Muscle layer of colon (tissue), 2 donors: Measurements from ENCODE around the gene ACKR4.
"Not testable (repeated sequence)": the region's sequence is repeated elsewhere in the genome, so short reads cannot be mapped to it uniquely, and the experiment has no call there.

Experiments
- H3K27ac ChIP-seq: one replicate; pipeline ENCODE4 v1.7.0; 2013; ENCODE audit warnings: low read depth, mild to moderate bottlenecking, low read length, moderate library complexity
- H3K27me3 ChIP-seq, 2 donors: one replicate each; pipeline ENCODE4 v1.7.0; 2013; ENCODE audit warnings: low read length in 2 of 2, mild to moderate bottlenecking in 2 of 2; ENCODE audit not compliant: insufficient read depth in 2 of 2, control insufficient read depth in 1 of 2
- H3K36me3 ChIP-seq: one replicate; pipeline ENCODE4 v1.7.0; 2013; ENCODE audit warnings: mild to moderate bottlenecking, low read length; ENCODE audit not compliant: insufficient read depth
- H3K4me1 ChIP-seq: one replicate; pipeline ENCODE4 v1.7.0; 2013; ENCODE audit warnings: mild to moderate bottlenecking, low read length; ENCODE audit not compliant: insufficient read depth
- H3K4me3 ChIP-seq, 2 donors: one replicate each; pipeline ENCODE4 v1.7.0; 2013; ENCODE audit warnings: low read length in 2 of 2, low read depth in 1 of 2, mild to moderate bottlenecking in 1 of 2, moderate library complexity in 1 of 2
- H3K9ac ChIP-seq: one replicate; pipeline ENCODE4 v1.7.0; 2013; ENCODE audit warnings: low read length
- H3K9me3 ChIP-seq: one replicate; pipeline ENCODE4 v1.7.0; 2013; ENCODE audit warnings: mild to moderate bottlenecking, low read length
- donor health status: abdominal sarcoma.
- donor health status: Adenocarcinoma of cecum.

Gene ACKR4

DNA sequence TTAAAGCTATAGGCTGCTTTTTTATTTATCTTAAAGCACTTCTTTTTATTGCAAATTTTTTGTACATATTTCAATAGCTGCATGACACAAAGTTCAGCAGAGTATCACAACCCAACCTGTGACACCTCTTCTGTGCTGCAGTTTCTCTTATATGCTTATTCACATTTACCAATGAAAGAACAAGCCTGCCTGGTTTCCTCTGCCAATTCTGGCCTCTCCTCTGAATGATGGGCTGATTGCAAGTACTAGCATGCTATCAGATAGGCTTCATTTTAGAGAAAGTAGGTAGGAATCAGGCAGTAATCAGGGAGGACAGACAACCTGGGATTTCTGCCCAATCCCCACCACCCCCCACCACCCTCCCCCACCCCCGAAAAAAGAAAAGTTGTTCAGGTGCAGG lies 26.6 kb downstream of the ACKR4 start:
- no peak overlapping the region for H3K9ac ChIP-seq
- no peaks in the 10 kb centered on the region for H3K4me1 ChIP-seq
- H3K36me3 ChIP-seq = peaks cover 20% of the 10 kb centered on the region
- H3K4me3 ChIP-seq = no peak overlapping the region
- H3K9me3 ChIP-seq = no peaks in the 10 kb centered on the region
- H3K27ac ChIP-seq = no peak overlapping the region
- H3K27me3 ChIP-seq = no peaks in the 10 kb centered on the region

DNA sequence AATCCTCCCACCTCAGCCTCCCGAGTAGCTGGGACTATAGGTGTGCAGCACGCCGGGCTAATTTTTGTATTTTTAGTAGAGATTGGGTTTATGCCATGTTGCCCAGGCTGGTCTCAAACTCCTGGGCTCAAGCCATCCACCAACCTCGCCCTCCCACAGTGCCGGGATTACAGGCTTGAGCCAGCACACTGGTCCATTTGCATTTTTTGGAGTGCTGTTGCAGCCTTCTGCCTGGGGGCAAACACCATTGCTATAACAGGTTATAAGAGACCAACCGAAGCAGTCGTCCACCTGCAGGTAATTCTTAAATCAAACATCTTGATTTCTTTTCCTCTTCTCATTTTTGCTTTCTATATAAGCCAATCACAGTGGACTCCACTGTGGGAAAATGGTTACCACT lies 27.7 kb downstream of the ACKR4 start:
- Histone ChIP-seq H3K4me3 (no peak overlapping the region), H3K9me3 (no peaks in the 10 kb centered on the region), H3K27me3 (no peaks in the 10 kb centered on the region), H3K4me1 (no peaks in the 10 kb centered on the region), H3K9ac (no peak overlapping the region), H3K36me3 (peaks cover 20% of the 10 kb centered on the region), H3K27ac (no peak overlapping the region)

DNA sequence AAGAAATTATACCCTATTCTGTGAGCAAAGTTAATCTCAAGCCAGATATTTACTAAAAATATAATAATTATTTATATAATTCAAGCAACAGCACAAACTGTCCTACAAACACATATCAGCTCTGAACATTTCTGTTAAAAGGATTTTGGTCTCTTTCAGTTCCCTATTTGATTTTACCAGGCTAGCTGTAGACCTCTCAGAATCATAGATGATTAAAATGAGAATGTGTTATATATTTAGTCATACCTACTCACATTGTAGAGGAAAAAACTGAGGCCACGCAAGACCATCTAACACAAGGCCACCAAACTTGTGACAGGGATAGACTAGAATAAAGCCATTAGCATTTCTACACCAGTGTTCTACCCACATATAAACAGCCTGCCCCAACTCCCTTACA lies 28.5 kb downstream of the ACKR4 start:
- H3K27me3 ChIP-seq = no peaks in the 10 kb centered on the region
- H3K9ac ChIP-seq = no peak overlapping the region
- H3K4me3 ChIP-seq = no peak overlapping the region
- no peak overlapping the region for H3K27ac ChIP-seq
- no peaks in the 10 kb centered on the region for H3K9me3 ChIP-seq
- peaks cover 20% of the 10 kb centered on the region for H3K36me3 ChIP-seq
- no peaks in the 10 kb centered on the region for H3K4me1 ChIP-seq

DNA sequence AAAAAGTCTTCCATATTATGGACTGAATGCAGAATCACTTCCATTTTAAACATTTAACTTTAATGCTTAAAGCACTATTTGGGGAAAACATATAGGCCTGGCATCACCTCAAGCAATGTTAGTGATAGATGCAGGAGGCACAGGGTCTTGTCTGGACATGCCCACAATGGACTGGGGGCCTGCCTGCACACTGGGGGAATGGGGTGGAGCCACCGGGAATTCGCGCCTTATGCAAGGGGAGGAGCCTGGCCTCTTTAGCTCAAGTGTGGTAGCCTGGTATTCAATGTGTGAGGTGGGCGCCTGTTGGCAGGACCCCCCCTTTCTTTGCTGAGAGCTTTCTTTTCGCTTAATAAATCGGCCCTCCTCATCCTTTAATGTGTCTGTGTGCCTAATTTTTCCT lies 29.9 kb downstream of the ACKR4 start:
- Histone ChIP-seq H3K4me1 (no peaks in the 10 kb centered on the region), H3K9ac (no peak overlapping the region), H3K27ac (no peak overlapping the region), H3K27me3 (no peaks in the 10 kb centered on the region), H3K9me3 (no peaks in the 10 kb centered on the region), H3K4me3 (no peak overlapping the region), H3K36me3 (peaks cover 20% of the 10 kb centered on the region)

DNA sequence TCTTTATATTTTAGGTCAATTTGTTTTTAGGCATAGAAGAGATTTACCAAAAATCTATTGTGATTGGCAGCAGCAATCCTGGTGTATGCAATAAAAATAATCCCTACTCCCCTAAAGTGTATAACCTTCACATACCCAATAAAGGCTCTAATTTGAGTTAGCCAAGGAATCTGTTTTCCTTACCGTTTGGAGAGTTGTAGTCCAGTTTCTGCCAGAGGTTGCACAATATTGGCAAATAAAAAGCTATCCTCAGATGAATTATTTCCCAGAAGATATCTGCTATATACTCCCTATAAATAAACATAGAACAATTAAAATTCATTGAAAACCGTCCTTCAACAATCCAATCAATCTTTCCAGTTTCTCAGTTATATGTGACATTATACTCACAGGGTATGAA lies 31.1 kb downstream of the ACKR4 start:
- Histone ChIP-seq H3K9me3 (no peaks in the 10 kb centered on the region), H3K36me3 (peaks cover 20% of the 10 kb centered on the region), H3K4me3 (no peak overlapping the region), H3K27me3 (no peaks in the 10 kb centered on the region), H3K9ac (no peak overlapping the region), H3K4me1 (no peaks in the 10 kb centered on the region), H3K27ac (no peak overlapping the region)

DNA sequence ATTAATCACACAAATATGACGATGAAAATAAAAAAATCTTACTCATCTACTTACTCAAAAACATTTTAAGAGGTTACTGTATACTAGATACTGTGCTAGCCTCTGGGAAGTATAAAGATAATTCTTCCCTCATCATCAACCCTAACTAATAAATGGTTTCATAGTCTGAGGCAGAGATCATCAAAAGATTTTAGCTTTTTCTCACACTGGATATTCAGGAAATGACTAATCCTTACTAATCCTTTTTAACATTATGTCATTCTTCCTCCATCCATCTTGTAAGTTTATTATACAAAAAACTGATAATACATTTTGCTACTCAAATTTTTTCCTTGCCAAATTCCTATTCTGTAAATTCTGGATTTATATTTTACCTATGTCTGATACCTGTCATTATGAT lies 32.9 kb downstream of the ACKR4 start:
- H3K4me3 ChIP-seq = no peak overlapping the region

DNA sequence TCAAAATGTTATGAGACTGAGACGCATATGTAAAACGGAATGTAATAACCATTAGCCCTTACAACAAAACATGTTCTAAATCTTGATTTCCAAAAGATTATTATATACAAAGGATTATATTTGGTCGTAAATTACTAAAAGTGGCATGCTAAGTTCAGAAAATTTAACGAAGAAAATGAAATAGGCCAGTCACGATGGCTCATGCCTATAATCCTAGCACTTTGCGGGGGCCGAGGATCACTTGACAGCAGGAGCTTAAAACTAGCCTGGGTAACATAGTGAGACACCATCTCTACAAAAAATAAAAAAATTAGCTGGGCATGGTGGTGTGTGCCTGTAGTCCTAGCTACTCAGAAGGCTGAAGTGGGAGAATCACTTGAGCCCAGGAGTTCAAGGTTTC lies 33.5 kb downstream of the ACKR4 start:
- Histone ChIP-seq H3K4me1 (no peaks in the 10 kb centered on the region), H3K9ac (no peak overlapping the region), H3K27me3 (no peaks in the 10 kb centered on the region), H3K27ac (no peak overlapping the region), H3K9me3 (no peaks in the 10 kb centered on the region), H3K4me3 (no peak overlapping the region), H3K36me3 (peaks cover 20% of the 10 kb centered on the region)

More for the DNA sequence above, 32.9 kb downstream of the ACKR4 start:
- peaks cover 20% of the 10 kb centered on the region for H3K36me3 ChIP-seq
- H3K9ac ChIP-seq = no peak overlapping the region
- no peaks in the 10 kb centered on the region for H3K27me3 ChIP-seq
- H3K4me1 ChIP-seq = no peaks in the 10 kb centered on the region
- no peak overlapping the region for H3K27ac ChIP-seq
- no peaks in the 10 kb centered on the region for H3K9me3 ChIP-seq

DNA sequence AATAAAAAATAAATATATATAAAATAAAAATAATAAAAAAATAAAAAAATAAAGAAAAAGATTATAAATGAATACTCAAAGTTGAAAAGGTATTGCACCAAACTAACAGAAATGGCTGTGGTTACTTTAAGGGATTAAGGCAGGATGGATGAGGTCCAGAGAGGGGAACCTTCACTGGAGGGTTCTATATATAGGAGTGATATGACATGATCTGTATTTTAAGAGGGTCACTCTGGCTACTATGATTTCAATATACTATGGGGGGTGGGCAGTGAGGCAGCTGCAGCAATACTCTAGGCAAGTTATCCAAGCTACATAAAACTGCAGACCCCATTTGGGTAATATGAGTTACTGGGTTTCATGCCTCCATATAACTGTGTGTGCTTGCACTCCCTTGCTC lies 38.0 kb downstream of the ACKR4 start:
- Histone ChIP-seq H3K9ac (no peak overlapping the region), H3K9me3 (no peaks in the 10 kb centered on the region), H3K4me3 (no peak overlapping the region), H3K27me3 (no peaks in the 10 kb centered on the region), H3K4me1 (no peaks in the 10 kb centered on the region), H3K27ac (no peak overlapping the region), H3K36me3 (peaks cover 5% of the 10 kb centered on the region)

DNA sequence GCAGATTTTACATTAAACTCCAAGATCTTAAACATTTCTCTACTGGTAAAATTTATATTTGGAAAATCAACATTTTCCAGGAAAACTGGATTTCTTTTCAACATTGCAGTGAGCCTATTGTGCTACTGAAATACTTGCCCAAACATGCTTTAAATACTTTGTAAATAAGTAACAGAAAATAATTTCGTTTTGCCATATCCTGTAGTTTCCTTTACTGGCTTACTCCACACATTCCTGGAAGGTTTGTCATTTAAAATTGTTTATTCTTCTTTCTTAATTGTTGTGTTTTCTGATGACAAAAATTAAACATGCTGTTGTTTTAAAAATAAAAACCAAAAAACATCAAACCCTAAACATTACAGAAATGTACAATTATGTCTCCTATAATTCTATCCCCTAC lies 40.5 kb downstream of the ACKR4 start:
- Histone ChIP-seq H3K4me1 (no peaks in the 10 kb centered on the region), H3K9ac (no peak overlapping the region), H3K27ac (no peak overlapping the region), H3K36me3 (peaks cover 12% of the 10 kb centered on the region), H3K9me3 (no peaks in the 10 kb centered on the region), H3K4me3 (no peak overlapping the region), H3K27me3 (no peaks in the 10 kb centered on the region)

DNA sequence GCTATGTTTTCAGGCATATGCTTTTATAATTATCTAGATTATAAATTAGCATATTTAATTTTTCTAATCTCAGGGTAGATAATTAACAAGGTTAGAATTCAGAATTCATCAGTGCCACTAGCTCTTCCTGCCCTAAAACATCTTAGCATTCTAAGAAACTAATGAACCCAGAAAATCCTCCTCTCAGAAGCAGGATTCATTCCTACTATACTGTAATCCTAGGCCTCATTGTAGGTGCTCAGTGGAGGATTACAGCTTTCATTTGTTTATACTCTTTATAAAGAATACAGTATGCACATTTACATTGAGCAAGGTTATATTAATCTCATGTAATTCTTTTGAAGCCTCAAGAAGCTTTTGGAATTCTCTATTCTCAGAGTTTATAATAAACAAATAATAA lies 41.6 kb downstream of the ACKR4 start:
- Histone ChIP-seq H3K4me1 (no peaks in the 10 kb centered on the region), H3K27me3 (no peaks in the 10 kb centered on the region), H3K4me3 (no peak overlapping the region), H3K9me3 (no peaks in the 10 kb centered on the region), H3K36me3 (peaks cover 12% of the 10 kb centered on the region), H3K27ac (no peak overlapping the region), H3K9ac (no peak overlapping the region)

DNA sequence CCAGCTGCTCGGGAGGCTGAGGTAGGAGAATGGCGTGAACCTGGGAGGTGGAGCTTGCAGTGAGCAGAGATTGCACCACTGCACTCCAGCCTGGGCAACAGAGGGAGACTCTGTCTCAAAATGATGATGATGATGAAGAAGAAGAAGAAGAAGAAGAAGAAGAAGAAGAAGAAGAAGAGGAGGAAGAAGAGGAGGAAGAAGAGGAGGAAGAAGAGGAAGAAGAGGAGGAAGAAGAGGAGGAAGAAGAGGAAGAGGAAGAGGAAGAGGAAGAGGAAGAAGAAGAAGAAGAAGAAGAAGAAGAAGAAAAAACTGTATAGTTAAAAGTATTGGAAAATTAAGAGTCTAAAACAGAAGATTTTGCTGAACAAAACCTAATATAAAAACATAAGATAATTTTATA lies 44.4 kb downstream of the ACKR4 start:
- not testable (repeated sequence) for H3K4me3 ChIP-seq, H3K4me1 ChIP-seq
- peaks cover 12% of the 10 kb centered on the region for H3K36me3 ChIP-seq

DNA sequence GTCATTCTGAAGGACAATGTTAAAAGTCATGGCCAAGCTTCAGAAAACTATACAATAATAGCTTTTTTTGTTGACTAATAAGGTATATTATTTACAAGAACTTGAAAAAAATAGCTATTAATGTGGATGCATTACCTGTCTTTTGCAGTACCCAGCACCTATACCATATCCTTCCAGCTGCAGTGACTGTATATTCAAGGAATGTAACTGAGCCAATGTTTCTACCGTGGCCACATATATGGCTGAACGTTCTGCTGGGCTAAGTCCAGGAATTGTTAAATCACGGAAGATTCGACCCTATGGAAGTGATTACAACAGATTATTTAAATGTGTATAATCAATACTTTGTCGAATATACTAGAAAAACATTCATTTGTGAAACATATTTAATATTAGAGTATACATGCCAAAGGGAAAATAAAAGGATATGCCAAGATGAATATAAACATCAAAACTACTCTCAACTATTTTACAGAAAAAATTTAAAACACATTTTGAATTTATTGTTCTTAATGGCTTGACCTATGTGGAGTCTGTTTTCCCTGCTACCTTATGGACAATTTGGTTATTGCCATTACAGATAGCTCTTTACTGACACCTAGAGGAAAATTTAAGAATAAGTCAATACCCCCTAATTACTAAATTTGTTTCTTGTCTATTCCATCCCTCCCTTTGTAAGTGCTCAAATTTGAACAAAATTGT lies 44.9 kb downstream of the ACKR4 start:
- H3K9ac ChIP-seq = no peak overlapping the region
- H3K4me3 ChIP-seq = no peak overlapping the region
- H3K9me3 ChIP-seq = no peaks in the 10 kb centered on the region
- H3K27ac ChIP-seq = no peak overlapping the region
- H3K4me1 ChIP-seq = no peaks in the 10 kb centered on the region
- no peaks in the 10 kb centered on the region for H3K27me3 ChIP-seq
- H3K36me3 ChIP-seq = peaks cover 12% of the 10 kb centered on the region

More for the DNA sequence above, 44.4 kb downstream of the ACKR4 start:
- H3K9me3 ChIP-seq, H3K27ac ChIP-seq, H3K27me3 ChIP-seq, H3K9ac ChIP-seq: not testable (repeated sequence)
